Measurements from ENCODE around the gene PPP1R7.

PPP1R7 gene

DNA sequence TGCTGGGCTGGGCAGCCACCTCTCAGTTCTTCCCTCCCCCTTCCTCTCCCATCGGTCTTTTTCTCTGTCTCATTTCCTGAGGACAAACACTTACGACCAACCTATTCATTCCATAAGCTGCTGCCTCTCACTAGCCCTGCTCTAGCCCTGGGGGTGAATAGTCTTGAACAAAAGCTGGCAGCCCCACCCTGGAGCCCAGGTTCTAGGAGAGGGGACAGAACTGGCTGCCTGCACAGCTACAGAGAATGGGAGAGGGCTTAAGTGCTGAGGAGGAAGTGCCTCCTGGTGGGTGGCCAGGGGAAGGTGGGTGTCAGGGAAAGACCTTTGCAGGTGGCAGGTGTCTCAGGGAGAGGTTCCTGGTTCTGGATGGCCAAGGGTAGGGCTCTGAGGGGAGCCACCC lies 61.0 kb downstream of the PPP1R7 start:
- DNase-seq (ENCODE audit: low read depth) = no peak

GRCh38 chr2:241213041-241213440 lies 62.8 kb downstream of the PPP1R7 start:
- no peak for DNase-seq (ENCODE audit: low read depth)

DNA sequence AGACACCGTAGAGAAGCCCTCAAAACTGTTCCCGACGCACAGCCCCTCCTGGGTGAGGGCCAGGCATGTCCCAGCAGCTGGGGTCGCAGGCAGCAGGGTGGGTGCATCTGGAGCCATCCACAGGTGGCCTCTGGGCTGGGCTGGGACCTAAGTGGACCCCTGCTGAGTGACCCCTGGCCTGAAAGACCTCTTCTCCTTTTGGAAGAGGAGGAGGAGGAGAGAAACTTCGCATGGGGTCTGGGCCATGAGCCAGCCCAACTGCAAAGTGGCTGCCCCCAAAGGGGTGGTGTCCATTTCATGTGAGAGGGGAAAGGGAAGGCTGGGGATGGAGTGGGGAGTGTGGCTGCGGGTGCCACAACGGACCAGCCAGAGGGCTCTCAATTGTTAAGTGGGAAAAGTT lies 63.3 kb downstream of the PPP1R7 start:
- DNase-seq (ENCODE audit: low read depth) = no peak

GRCh38 chr2:241214209-241214608 lies 63.9 kb downstream of the PPP1R7 start:
- DNase-seq (ENCODE audit: low read depth) = no peak

DNA sequence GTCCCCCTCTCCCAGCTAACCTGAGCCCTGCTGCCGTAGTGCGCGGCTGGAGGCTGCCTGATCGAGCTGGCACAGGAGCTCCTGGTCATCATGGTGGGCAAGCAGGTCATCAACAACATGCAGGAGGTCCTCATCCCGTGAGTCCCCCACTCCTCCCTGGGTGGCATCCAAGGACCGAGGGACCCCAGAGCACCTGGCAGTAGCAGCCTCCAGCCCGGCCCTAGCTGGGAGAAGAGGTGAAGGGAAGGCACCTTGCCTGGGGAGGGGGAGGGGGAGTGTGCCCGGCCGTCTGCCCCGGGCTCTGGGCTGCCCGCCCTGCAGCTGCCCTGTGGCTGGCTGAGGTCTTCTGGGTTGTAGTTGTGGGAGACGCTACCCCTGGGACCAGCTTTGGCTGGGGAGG lies 64.5 kb downstream of the PPP1R7 start:
- DNase-seq (ENCODE audit: low read depth) = no peak

- DNase-seq (ENCODE audit: low read depth) = no peak
Measured at GRCh38 chr2:241215421-241215820, 65.2 kb downstream of the PPP1R7 start.

DNA sequence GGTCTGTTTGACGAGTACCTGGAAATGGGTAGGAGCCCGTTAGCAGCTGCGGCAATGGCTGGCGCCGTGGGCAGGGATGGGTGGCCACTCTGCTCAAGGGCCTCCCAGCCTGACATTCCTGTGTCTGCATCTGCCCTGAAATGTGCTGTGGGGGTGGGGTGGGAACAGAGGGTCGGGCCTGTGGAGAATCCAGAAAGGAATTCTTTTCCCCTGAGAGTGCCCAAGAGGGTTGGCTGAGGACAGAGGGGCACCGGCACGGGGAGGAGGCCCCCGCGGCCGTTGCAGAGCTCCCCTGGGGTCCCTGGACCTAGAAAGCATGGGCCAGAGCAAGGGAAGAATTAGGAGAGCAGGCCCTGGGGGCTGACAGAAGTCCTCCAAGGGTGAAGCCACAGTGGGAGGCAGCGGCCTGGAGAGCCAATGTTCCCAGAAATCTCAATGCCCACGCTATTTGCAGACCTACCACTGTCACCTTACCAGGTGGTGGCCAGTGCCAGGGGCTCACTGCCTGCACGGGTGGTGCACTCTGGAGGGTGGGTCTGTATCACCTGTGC lies 66.0 kb downstream of the PPP1R7 start:
- DNase-seq (ENCODE audit: low read depth) = no peak

- no peak for DNase-seq (ENCODE audit: low read depth)
Measured at GRCh38 chr2:241217320-241218031, 67.2 kb downstream of the PPP1R7 start.

DNA sequence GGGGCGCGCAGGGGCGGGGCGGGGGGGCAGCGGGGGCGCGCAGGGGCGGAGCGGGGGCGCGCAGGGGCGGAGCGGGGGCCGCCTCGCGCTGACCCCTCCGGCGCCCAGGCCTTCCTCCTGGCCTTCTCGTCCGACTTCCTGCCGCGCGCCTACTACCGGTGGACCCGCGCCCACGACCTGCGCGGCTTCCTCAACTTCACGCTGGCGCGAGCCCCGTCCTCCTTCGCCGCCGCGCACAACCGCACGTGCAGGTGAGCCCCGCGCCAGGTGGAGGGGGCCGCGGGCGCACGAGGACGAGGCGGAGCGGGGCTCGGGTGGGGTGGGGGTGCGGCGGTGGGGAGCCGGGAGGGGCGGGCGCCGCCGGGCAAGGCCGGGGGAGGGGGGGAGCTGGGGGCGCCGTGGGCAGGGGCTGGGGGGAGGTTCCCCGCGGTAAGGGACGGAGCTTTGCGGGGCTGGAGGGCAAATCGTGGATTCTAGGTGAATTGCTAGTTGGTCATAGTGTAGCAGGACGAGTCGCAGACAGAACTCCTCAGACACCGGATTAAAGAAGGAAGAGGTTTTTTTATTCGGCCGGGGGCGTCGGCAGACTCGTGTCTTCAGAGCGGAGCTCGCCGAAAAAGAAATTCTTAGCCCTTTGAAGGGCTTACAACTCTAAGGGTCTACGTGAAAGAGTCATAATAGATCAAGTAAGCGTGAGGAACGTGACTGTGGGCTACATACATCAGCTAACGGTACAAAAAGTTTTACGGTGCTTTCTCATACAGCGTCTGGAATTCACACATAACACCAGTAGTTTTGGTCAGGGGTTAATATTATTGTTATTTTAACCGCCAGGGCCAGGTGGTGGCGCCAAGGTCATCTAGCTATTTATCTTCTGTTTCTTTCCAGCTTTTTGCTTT lies 68.1 kb downstream of the PPP1R7 start:
- no peak for DNase-seq (ENCODE audit: low read depth)

DNA sequence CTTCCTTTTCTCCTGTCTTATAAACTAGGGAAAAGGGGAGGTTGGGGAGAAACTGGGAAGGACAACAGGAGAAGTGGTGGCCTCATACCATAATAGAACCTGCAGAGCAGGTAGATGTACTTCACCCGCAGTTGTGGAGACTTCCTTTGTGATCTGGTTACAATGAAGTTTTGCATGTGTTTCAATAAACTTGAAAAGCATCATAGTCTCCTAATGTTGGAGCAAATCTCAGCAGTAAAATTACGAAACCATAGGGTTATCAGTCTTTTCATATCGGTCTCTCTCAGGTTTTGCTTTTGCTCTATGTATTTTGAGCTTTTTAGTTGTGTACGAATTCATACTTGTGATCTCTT lies 68.7 kb downstream of the PPP1R7 start:
- DNase-seq (ENCODE audit: low read depth) = no peak

DNA sequence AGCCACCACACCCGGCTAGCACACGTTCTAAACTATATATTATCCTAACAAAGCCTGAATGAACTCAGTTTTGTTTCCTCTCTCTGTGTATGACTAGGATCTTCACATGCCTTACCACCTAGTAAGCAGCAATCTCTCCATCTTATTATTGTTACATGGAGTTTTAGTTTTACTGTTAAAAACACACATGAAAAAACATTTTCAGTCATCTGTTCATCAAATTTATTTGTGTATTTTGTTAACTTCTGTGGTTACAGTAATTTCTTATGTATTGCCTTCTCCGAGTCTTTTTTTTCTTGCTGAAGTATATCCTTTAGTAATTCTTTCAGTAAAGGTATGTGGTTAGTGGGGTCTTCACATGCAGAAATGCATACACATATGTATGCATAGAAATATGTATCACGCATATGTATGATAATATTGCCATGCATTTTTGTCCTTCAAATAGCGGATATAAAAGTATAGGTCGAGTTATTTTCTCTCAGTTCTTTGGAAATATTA lies 69.6 kb downstream of the PPP1R7 start:
- DNase-seq (ENCODE audit: low read depth) = no peak

- no peak for DNase-seq (ENCODE audit: low read depth)
Measured at GRCh38 chr2:241223211-241224017, 73.1 kb downstream of the PPP1R7 start.

DNA sequence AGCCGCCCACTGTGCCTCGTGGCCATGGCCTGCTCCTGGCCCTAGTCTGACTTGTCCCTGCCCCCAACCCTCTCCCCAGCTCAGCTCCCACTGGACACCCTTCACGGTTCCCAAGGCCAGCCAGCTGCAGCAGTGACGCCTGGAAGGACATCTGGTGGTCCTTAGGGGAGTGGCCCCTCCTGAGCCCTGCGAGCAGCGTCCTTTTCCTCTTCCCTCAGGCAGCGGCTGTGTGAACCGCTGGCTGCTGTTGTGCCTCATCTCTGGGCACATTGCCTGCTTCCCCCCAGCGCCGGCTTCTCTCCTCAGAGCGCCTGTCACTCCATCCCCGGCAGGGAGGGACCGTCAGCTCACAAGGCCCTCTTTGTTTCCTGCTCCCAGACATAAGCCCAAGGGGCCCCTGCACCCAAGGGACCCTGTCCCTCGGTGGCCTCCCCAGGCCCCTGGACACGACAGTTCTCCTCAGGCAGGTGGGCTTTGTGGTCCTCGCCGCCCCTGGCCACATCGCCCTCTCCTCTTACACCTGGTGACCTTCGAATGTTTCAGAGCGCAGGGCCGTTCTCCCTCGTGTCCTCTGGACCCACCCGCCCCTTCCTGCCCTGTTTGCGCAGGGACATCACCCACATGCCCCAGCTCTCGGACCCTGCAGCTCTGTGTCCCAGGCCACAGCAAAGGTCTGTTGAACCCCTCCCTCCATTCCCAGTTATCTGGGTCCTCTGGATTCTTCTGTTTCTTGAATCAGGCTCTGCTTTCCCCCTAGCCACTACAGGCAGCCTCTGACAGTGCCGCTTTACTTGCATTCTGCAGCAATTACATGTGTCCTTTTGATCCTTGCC lies 74.0 kb downstream of the PPP1R7 start:
- DNase-seq (ENCODE audit: low read depth) = no peak

DNA sequence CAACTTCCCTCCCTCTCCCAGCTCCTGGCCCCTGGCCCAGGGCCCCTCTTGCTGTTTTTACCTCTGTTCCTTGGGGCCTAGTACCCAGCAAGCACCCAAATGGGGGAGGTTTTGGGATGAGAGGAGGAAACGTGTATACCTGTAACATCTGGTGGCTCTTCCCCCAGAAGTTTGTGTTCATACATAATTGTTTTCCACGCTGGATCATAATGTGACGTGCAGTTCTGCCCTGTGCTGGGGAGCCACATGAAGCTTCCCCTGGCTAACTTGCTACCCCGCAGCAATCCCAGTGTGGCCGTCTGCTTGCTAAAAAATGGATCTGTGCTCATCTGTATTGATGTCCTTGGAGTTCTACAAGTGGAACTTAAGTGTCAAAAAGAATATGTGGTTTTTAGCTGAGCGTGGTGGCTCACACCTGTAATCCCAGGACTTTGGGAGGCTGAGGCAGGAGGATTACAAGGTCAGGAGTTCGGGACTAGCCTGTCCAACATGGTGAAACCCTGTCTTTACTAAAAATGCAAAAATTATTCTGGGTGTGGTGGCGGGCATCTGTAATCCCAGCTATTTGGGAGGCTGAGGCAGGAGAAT lies 74.7 kb downstream of the PPP1R7 start:
- DNase-seq (ENCODE audit: low read depth) = no peak

GRCh38 chr2:241225545-241225944 lies 75.3 kb downstream of the PPP1R7 start:
- DNase-seq (ENCODE audit: low read depth) = no peak

DNA sequence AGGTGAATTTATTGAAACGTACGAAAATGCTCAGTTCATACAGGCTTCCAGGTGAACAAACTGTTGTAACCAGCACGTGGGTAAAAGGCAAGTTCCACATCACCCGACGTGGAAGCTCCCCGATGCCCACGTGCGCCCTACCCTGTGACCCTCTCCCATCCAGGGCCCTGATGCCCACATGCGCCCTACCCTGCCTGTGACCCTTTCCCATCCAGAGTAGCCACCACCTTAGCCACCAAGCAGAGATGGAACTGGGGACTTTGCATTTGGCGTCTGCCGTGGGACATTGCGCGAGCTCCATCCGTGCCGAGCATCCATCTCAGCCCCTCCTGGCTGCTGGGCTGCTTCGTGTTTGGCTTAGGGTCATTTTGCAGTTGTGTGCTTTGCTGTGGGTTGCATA lies 75.7 kb downstream of the PPP1R7 start:
- DNase-seq (ENCODE audit: low read depth) = no peak

GRCh38 chr2:241226723-241227572 lies 76.7 kb downstream of the PPP1R7 start:
- no peak for DNase-seq (ENCODE audit: low read depth)

GRCh38 chr2:241227594-241227993 lies 77.3 kb downstream of the PPP1R7 start:
- DNase-seq (ENCODE audit: low read depth) = no peak

DNA sequence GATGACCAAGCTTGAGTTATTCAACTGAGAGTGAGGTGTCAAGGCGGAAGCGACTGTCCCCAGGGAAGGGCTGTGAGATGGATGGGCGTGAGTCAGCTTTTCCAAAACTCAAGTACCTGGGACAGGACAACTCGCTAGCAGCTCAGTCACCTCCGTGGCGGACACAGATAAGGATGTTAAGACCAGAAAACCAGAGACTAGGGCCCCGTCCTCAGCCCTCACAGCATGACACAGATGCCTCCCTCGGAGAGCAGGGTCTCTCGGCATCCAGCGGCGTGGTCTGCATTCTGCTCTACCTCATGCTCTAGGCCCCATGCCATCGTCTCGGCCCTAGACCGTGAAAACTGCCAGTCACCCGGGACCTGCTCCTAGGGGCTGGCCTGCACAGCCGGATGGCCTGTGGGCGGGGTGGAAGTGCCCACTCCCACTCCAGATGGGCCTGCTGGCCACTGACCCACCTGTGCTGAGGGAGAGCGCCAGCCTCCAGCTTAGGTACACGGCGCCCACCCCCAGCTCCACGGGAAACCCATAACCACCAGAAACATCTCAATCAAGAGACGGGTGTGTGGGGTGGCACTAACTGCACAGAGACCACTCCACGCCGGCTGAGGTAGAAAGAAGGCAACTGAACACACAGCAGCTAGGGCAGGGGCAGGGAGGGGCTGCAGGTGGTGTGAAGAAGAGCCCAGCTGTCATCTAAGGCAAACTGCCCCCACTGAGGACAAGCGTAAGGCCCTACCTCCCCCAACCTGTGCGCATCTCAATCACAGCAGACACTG lies 78.0 kb downstream of the PPP1R7 start:
- DNase-seq (ENCODE audit: low read depth) = no peak
